Stimulated activated CD4-positive, alpha-beta T cell treated with anti-CD3 and anti-CD28 coated beads, TNF-alpha, amount 100 ng/mL, for 4 hours (primary cell): ENCODE results near the gene RSPRY1.
"Not testable (repeated sequence)": the region's sequence is repeated elsewhere in the genome, so short reads cannot be mapped to it uniquely, and the experiment has no call there.

Experiments used
- DNase-seq, 3 experiments: peaks; one replicate each; pipeline ENCODE4 v3.0.0-alpha.2; 2020; ENCODE audit warnings: low read depth in 3 of 3

RSPRY1 gene

DNA sequence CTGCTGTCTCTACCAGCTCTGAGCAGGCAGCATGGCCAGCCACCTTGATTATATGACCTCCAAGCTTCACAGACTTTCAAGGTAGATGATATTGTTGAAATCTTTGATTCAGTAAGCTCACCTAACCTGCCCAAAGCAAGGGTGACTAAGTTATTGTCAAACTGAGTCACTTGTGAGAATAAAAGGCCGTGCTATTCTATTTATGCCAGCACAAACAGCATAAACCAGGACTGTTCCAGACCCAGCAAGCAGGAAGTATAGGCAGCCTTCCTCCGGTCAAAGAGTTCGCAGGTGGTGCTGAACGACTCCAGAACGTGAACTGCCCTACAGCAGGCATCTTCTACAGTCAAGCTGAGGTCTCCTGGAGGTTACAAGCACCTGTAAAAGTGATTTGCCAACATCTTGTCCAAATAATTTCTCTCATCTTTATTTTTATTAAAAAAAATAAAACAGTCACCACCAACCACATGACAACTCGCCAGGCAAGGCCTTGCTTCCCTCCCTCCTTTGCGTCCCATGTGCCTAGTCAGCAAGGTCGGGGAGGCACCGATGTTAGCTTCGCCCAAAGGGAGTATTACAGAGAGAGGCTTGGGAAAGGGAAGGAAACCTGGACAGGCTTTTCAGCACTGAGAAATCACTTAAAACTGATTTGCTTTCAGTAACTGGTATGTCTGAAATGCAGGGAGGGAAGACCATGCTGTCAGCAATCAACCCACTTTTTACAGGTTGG is 69.7 kb downstream of the RSPRY1 start:
- no peak for DNase-seq

GRCh38 chr16:57256601-57257395 is 70.7 kb downstream of the RSPRY1 start:
- no peak for DNase-seq

DNA sequence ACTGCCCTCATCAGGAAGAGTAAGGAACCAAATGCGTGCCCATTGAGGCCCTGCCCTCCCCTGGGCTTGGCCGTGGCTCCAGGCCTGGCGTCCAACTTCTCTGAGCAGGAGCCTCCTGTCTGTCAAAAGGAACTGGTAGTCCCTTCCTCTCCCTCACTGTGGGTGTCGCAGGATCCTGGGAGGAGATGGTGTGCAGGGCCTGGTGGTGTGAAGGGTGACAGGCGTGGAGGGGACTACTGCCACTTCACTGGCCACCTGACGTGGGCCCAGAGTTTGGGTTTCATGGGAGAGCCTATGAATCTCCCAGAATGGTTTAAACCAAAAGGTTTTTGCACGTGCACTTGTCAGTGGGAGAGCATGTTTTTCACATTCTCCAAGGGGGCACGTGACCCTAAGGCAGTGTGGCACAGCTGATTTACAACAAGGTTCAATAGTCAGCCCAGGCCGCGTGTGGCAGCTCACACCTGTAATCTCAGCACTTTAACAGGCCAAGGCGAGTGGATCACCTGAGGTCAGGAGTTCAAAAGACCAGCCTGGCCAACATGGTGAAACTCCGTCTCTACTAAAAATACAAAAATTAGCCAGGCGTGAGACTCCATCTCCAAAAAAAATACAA is 71.4 kb downstream of the RSPRY1 start:
- DNase-seq: no peak

- no peak for DNase-seq
These were observed 72.2 kb downstream of the RSPRY1 start for GRCh38 chr16:57258226-57258909.

DNA sequence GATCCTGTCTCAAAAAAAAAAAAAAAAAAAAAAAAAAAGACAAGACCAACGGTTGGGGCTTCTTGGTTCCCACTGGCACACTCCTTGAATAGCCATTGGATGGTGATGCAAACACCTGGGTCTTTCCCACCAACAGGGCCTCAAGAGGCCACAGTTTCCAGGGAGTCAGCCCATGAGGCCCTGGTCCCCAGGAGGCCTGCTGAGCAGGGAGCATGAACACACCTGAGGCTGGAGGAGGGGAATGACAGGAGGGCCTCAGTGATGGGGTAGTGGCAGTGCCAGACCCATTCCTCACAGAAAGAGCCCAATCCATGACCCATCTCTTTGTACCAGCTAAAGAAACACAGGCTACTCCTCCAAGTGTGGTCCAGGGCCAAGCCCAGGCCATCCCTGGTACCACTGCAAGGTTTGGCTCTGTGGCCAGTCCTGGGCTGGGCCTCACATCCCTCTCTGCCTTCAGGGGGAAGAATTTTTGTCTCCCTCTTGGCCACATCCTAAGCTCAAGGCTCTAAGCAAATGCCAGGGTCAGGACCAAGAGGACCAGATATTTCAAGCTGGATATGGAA is 72.9 kb downstream of the RSPRY1 start:
- no peak for DNase-seq

DNA sequence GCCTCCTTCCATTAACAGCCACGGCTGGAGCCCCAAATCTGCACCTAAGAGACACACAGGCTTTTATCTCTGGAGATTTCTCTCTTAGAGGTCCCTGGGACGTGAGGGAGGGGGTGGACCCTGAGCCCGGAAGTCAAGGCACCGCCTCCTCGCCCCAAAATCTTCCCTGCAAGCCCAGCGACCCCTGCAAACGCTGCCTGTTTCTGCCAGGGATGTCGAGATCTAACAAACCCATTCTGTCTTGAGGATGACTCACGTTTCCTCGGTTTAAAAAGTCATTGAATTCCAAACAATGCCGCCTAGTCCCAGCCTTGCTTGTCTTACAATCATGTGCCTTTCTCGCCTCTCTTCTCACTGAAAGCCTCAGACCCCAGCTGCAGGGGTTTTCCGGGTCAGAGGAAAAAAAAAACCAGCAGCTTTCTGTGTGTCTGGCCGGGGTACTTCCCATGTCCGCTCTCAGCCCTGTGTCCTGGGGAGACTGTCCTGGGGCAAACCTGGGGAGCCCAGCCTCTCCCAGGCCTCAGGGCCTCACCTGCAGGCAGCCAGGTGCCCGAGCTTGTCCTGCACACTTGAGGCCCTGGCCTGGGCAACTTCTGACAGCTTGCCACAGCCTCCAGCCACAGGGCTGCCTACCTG is 74.3 kb downstream of the RSPRY1 start:
- no peak for DNase-seq

DNA sequence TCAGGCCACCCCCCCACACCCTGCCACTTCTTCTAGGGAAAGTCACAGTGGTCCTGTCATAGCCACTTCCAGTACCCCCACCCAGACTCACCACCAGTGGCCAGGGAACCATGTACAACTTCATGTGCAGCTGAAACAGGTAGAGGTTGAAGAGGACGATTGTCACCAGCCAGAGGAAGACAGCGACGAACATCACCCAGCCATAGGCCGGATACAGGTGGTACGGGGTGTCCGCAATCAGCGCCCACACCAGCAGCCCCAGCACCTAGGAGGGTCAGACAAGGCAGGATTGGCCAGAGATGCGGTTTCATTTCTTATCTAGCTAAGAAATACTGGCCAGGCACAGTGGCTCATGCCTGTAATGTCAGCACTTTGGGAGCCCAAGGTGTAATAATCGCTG is 75.7 kb downstream of the RSPRY1 start:
- no peak for DNase-seq

DNA sequence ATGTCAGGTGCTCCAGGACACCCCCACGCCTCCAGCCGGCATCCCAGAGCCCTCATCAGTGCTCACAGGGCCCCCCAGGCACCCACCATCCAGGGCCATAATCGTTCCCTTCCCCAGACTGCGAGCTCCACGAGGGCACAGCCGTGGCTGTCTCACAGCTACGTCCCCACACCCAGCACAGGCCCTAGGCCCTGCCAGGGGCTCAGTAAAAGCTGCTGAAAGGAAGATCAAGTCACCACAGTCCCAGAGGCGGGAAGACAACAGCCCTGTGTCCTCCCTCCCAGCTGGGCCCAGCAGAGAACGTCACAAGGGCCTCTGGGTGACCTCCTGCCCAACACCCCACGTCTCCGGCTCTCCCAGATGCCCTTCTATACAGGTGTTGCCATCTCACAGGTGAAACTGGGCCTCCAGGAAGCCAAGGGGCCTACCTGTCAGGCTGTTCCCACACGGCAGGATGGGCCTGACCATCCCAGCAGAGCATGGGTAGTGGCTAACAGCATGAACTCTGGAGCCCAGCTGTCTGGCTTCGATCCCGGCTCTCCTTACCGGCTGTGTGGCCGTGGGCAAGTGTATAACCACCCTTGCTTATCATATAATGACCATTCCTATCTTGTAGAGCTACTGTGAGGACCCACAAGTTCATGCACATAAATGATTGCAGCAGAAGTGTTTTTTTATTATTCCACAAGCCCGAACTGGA is 76.9 kb downstream of the RSPRY1 start:
- no peak for DNase-seq

GRCh38 chr16:57263541-57264351 is 77.6 kb downstream of the RSPRY1 start:
- no peak for DNase-seq

DNA sequence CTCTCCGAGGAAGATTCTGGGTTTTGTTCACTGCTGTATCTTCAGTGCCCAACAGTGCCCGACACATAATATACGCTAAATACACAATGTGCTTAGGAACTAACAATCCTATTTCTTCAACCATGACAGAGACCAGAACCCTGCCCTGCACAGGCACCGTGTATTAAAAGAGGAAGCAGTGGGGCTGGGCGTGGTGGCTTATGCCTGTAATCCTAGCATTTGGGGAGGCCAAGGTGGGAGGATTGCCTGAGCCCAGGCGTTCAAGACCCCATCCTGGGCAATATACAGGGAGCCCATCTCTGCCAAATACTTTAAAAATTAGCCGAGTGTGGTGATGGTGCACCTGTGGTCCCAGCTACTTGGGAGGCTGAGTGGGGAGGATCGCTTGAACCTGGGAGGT is 78.3 kb downstream of the RSPRY1 start:
- no peak for DNase-seq

GRCh38 chr16:57264950-57265371 is 78.8 kb downstream of the RSPRY1 start:
- DNase-seq: no peak

DNA sequence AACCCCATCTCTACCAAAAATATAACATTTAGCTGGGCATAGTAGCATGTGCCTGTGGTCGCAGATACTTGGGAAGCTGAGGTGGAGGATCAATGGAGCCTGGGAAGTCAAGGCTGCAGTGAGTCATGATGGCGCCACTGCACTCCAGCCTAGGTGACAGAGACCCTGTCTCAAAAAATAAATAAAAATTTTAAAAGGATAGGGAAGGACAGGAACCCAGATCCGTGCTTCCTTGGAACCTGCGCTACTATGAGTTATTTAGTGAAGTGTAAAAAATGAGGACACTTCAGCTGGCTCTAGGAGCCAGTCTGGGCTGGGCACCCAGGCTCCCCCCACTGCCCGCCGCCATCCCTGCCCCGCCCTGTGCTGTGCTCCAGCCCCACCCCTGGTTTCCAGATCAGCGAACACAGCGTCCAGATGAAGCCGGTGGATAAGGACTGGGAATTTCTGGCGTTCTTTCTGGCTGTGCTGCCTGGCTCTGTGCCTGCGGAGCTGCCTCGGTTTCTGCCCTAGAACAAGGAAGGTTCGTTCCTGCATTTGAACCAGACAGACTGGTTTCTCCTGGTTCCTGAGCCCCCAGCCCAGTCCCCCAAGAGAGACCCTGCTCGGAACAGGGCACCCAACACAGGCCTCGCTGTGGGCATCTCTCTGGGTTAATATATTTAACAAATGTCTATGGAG is 79.9 kb downstream of the RSPRY1 start:
- no peak for DNase-seq

DNA sequence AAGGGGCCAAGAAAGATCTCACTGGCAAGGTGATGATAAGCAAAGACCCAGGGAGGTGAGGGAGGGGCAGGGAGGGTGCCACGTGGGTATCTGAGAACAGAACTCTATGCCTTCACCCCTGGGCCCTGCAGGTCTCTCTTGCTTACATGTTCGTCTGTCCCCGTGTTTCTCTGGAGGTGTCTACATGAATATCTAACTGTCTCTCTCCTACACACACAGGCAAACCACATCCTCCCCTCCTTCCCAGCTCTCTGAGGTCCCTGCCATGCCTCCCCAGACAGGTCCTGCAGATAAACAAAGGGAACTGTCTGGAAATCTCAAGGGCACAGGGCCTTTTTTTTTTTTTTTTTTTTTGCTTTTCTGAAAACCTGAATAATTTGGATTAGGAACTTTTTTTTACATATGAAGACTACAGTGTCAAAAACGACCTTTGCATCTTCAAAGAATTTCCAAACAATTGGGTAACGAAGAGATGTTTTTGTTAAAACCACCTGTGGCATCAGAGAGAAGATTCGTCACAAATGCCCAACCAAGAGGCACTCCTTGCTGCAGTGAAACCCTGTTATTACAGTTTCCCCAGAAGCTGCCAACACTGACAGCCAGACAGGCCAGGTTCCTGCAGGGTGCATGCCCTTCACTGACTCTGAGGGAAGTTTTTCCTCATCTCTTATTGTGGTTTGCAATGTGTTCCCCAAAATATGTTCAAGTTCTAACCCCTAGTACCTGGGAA is 80.6 kb downstream of the RSPRY1 start:
- DNase-seq: no peak

- DNase-seq: not testable (repeated sequence)
These were observed 81.2 kb downstream of the RSPRY1 start for GRCh38 chr16:57267343-57267742.

DNA sequence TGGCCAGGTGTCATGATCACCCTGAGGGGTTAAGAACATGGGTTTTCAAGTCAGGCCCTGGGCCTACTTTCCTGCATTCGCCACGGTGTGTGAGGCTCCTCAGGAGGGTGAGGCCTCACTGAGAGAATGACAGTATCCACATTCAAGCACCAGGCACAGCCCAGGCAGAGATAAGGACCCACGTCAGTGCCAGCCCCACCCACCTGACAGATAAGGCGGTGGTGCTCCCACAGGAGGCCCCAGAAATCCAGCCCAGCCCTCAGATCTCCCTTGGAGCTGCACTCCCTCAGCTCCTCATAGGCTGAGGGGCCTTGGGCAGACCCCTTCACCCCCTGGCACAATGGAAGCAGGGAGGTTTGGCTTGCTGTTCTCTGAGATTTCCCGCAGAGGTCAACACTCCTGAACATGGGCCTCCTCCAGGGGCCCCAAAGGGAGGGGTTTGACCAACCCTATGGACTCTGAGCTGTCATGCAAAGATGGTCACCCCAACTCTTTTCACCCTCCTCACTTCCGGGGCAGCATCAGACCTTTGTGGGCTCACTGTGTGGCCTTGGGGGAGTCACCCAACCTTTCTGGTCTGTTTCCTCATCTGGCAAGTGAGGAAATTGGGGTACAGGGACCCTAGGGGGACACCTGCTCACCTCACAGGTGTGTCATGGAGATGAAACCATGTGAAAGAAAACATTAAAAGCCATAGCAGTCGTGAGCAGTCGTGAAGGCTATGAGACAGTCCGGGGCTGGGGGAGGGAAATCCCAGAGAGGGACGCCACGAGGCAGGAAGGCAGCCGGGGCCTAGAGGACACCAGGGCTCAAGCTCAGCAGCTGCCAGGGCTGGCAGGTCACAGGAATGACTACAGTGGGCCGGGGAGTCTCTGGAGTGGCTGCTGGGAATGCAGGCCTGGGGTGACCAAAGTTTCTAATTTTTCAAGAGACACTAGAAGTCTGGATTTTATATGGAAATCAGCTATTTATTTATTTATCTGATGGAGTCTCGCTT is 83.0 kb downstream of the RSPRY1 start:
- no peak for DNase-seq

DNA sequence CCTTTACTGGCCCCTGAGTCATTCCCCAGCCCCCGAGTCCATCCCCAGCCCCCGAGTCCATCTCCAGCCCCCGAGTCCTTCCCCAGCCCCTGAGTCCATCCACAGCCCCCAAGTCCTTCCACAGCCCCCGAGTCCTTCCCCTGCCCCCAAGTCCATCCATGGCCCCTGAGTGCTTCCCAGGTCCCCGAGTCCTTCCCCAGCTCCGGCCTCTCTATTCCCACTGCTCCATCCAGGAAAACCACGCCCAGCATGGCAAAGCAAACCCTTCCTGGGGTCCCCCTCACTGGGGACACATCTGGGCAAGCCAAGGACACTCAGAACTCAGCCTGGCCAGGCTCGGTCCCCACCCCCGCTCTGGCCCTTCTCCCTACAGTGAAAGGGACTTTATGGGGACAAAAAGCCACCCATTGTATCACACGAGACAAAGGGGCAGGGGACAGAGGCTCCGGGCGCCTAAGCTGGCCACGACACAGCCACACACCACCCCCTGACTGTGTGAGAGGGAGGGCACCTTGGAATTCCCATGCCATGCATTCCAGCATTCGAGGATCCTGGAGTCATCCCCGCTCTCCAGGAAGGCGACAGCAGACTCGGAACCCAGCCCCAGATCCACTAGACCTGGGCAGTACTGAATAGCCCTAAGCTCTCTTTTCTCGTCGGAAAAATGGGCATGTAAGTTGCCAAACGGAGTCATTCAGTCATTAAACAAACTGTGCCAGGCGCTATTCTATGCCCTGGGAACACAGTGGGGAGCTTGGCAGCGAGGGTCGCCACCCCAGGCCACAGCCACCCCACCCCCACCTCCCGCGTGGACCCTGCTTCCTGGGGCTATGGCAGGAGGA is 84.3 kb downstream of the RSPRY1 start:
- no peak for DNase-seq

DNA sequence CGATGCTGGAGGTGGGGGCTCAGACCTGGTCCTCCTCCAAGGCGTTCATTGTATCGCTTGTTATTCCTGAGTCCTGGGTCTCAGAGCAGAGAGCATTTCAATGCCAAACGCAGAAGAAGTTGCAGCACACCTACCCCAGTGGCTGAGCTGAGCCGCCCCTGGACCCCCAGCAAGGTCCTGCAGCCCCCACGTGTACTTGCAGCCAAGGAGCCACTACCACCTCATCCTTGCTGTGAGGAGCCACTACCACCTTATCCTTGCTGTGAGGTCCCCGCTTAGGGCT is 84.9 kb downstream of the RSPRY1 start:
- DNase-seq: no peak
